C4-2B (cell line): ENCODE results near the gene CCDC15.

Source experiments
- CTCF ChIP-seq: fragments of 450-650 bp; conservative IDR thresholded peaks from 2 replicates; pipeline ENCODE4 v1.5.1; 2017; ENCODE audit warnings: mild to moderate bottlenecking
- ZFX ChIP-seq: fragments of 450-650 bp; IDR thresholded peaks from 2 replicates; pipeline ENCODE4 v1.6.1; 2017

GRCh38 chr11:124982043-124982442, 28.0 kb downstream of the CCDC15 start:
- no peak for TF ChIP-seq CTCF
- TF ChIP-seq ZFX, result no peak
